ENCODE measurements around the gene TREML1. TPM values are rescaled to one million over a fixed set of nuclear protein-coding genes. Genes with fewer than 3 reads are reported as not detected.
"Not testable (repeated sequence)": the region's sequence is repeated elsewhere in the genome, so short reads cannot be mapped to it uniquely, and the experiment has no call there.

The TREML1 gene
- total RNA-seq, 2 donors from 2014 or later = not detected

DNA sequence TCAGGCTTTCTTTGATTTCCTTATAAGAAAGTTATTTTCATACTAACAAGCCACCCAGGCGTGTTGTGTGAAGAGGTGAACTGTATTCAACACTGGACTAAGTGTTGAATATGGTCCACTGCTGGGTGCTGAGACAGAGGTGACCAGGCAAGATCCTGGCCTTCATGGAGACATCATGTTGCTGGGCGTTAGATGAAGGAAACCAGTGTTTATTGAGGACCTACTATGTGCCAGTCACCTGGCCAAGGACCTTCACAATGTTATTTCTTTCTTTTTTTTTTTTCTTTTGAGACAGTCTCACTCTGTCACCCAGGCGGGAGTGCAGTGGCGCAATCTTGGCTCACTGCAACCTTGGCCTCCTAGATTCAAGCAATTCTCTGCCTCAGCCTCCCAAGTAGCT is 1.9 kb upstream of the TREML1 start:
- DNase-seq (no peak), ATAC-seq (no peak)
- intact Hi-C loops (cut with DNase I) = no loop called here

- intact Hi-C loops (cut with DNase I) = no loop called here
- ATAC-seq (no peak), DNase-seq (no peak)
Observed at GRCh38 chr6:41155132-41155805, 1.1 kb upstream of the TREML1 start.

- ATAC-seq = no peak
- intact Hi-C loops (cut with DNase I) = no loop called here
- no peak for DNase-seq
Observed at GRCh38 chr6:41153451-41153850, 696 bp downstream of the TREML1 start.

- intact Hi-C loops (cut with DNase I) = no loop called here
- no peak for DNase-seq
- ATAC-seq = no peak
Observed at GRCh38 chr6:41150671-41151070, 3.5 kb downstream of the TREML1 start.

DNA sequence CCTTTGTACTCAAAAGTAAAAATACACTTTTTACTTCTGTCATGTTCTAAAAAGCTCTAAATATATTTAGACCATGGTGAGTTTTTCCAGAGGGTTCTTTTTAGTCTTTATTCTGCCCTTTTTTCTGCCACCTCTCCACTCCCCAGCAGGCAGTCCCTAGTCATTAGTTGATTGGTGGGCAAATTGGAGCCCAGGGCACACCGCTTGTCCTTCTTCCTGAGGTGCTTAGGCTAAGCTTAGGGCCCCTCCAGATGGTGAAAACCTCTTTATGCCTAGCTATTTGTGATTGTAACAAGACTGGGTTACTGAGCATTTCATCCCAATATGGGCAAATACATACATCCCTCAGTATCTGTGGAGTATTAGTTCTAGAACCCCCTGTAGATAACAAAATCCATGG is 6.2 kb downstream of the TREML1 start:
- ATAC-seq (no peak), DNase-seq (no peak)
- intact Hi-C loops (cut with DNase I) = no loop called here

- intact Hi-C loops (cut with DNase I) = no loop called here
- ATAC-seq (no peak), DNase-seq (no peak)
Observed at GRCh38 chr6:41136911-41137310, 17.2 kb downstream of the TREML1 start.

GRCh38 chr6:41135062-41135832 is 18.9 kb downstream of the TREML1 start:
- no peak for DNase-seq
- no peak for ATAC-seq
- intact Hi-C loops (cut with DNase I) = no loop called here

- DNase-seq = no peak
- intact Hi-C loops (cut with DNase I) = no loop called here
- no peak for ATAC-seq
Observed at GRCh38 chr6:41132254-41132653, 21.9 kb downstream of the TREML1 start.

DNA sequence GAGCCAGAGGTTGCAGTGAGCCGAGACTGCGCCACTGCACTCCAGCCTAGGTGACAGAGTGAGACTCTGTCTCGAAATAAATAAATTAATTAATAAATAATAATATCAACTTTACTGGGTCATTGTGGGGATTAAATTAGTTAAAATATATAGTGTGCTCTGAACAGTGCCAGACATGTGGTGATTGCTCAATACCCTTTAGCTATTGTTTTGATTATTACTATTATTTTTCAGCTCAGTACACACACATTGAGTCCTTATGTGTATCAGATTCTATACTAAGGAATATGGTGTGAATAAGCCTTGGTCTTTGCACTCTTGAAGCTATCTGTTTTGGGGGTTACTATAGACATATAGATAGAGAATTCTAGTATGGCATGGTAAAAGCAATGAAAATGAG is 28.9 kb downstream of the TREML1 start:
- intact Hi-C loops (cut with DNase I) = no loop called here
- ATAC-seq = no peak
- no peak for DNase-seq

GRCh38 chr6:41122918-41123317 is 31.2 kb downstream of the TREML1 start:
- intact Hi-C loops (cut with DNase I) = no loop called here
- DNase-seq (no peak), ATAC-seq (no peak)

DNA sequence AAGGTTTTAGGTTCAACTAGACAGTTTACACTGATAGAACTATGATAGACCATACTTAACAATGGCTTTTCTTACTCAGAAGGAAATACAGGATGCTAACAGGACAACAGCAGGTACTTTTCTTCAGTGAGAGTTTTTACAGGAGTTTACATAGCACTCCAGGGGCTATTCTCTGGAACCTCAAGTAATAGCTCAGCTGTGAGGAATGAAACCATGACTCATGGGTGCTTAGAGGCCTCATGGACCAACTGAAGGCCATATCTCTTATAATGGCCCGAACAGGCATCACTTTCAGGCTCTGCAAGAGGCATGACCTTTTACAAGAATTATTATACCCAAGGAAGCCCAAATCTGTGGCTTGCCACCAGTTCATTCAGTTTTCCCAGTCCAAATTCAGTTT is 31.8 kb downstream of the TREML1 start:
- ATAC-seq (no peak), DNase-seq (no peak)
- intact Hi-C loops (cut with DNase I) = no loop called here

DNA sequence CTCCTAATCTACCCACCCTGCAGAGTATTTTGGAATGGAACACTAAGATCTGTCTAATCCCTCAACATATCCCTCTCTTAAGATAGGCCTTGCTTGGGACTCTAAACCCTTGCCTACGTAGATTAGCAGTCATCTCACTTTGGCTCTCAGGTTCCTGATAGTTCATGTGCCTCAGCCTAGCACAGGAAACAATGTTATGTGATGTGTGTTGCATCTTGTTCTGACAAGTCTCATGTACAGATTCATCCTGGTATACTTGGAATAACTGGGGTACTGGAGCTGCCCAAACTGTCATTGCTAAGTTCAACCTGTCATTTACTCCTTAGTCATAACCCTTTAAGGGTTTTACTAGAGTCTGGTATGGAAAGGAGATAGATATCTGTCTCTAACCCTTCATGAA is 34.1 kb downstream of the TREML1 start:
- ATAC-seq (no peak), DNase-seq (no peak)
- intact Hi-C loops (cut with DNase I) = no loop called here

DNA sequence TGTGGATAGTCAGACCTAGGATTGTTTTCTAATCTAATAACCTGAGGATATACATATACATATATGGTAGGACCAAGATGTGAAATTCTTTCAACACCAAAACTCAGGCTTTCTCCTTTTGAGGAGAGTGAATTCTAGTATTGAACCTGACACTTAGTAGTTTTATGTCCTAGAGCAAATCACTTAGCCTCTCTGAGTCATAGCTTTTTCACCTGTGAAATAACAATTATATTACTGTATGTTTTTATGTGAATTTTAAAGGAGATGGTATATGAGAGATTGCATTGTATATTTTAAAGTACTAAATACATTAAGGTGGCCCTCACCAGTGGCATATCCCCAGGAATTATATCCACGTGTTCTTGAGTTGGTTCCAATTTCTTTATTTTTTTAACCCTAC is 34.6 kb downstream of the TREML1 start:
- ATAC-seq (no peak), DNase-seq (no peak)
- intact Hi-C loops (cut with DNase I) = no loop called here

DNA sequence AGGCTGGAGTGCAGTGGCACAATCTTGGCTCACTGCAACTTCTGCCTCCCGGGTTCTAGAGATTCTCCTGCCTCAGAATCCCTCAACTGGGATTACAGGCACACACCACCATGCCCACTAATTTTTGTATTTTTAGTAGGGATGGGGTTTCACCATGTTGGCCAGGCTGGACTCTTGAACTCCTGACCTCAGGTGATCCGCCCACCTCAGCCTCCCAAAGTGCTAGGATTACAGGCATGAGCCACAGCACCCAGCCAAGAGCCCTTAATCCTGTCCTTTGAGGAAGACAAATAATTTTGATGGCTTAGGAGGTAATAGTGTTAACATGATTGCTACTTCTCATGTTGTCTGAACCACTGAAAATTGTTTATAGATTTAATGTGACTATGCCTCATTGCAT is 39.1 kb downstream of the TREML1 start:
- DNase-seq; intact Hi-C loops (cut with DNase I); ATAC-seq: not testable (repeated sequence)

DNA sequence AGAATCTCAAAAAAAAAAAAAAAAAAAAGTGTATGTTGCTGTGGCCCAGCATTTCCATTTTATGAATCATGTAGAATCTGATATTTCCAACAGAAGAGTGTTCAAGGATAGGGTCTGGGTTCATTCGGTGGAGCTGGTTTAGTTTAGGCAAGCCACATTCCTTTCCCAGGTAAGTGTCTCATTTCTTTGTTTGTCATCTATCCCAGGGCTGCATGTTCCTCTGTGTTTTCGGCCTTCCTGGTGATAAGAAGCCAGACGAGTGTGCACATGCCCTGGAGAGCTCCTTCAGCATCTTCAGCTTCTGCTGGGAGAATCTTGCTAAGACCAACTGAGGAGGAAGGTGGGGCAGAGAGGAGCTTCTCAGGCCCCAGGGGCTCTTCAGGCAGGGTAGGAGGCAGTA is 43.1 kb downstream of the TREML1 start:
- DNase-seq (no peak), ATAC-seq (no peak)
- intact Hi-C loops (cut with DNase I) = no loop called here

- no peak for DNase-seq
- intact Hi-C loops (cut with DNase I) = no loop called here
- ATAC-seq = no peak
Observed at GRCh38 chr6:41103847-41104246, 50.3 kb downstream of the TREML1 start.

DNA sequence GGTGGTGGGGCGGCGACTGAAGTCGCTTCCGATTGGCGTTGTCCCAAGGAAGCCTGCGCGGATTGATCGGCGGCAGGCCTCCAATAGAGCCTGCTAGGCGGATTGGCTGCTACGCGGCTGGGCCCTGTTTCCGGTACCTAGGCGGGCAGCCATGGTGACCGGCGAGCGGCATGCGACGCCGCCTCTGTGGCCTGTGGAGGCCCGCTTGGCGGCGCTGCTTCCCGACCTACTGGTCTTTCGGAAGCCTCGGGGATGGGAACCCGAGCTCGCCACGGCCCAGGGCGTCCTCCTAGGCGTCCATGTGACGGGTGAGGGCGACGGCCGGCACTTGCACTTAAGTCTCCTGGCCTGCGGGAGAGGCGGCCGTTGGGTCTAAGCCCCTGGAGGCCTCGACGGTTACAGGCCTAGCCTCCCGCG is 53.3 kb downstream of the TREML1 start:
- intact Hi-C loops (cut with DNase I) = no loop called here
- peak in 1 of 2 donors; percentile 27 for ATAC-seq
- DNase-seq = peak; percentile 59

All from left cardiac atrium (tissue), 4 donors.